Lung (tissue), 12 donors: ENCODE data around the gene CFAP100. TPM values are rescaled to one million over a fixed set of nuclear protein-coding genes. Genes with fewer than 3 reads are reported as not detected.
A peak's percentile ranks its signal among the peaks of the same experiment; 100 is the strongest.

ENCODE experiments used
- ATAC-seq: fragments of 200-7000 bp; cut with Tn5 transposase; one replicate; pipeline ENCODE4 v1.9.1; 2020; ENCODE audit warnings: moderate number of reproducible peaks; ENCODE audit not compliant: insufficient read depth, low FRiP score
- DNase-seq, 3 donors: peaks; one replicate each; pipeline ENCODE4 v3.0.0-alpha.2; 2013 to 2017
- H3K27ac ChIP-seq, 2 donors: one replicate each; pipeline ENCODE4 v1.5.1; 2013; ENCODE audit warnings: mild to moderate bottlenecking in 2 of 2, moderate library complexity in 2 of 2, control low read depth in 1 of 2, inconsistent platforms in 1 of 2, low read depth in 1 of 2, low read length in 1 of 2
- H3K27me3 ChIP-seq, 3 donors: one replicate each; pipeline ENCODE4 v1.5.1; 2013; ENCODE audit warnings: low read length in 2 of 3; ENCODE audit not compliant: control insufficient read depth in 3 of 3, insufficient read depth in 3 of 3
- H3K36me3 ChIP-seq, 4 donors: one replicate each; pipeline ENCODE4 v1.5.1; 2013; ENCODE audit warnings: low read length in 4 of 4, mild to moderate bottlenecking in 1 of 4, moderate library complexity in 1 of 4; ENCODE audit not compliant: control insufficient read depth in 4 of 4, insufficient read depth in 4 of 4
- H3K4me1 ChIP-seq, 5 donors: one replicate each; pipeline ENCODE4 v1.5.1; 2013; ENCODE audit warnings: low read length in 5 of 5, mild to moderate bottlenecking in 2 of 5, moderate library complexity in 1 of 5; ENCODE audit not compliant: control insufficient read depth in 5 of 5, insufficient read depth in 5 of 5
- H3K4me3 ChIP-seq: one replicate; pipeline ENCODE4 v1.5.1; 2013; ENCODE audit warnings: mild to moderate bottlenecking, control low read depth, moderate library complexity
- H3K9ac ChIP-seq, 2 donors: one replicate each; pipeline ENCODE4 v1.5.1; 2013; ENCODE audit warnings: low read length in 2 of 2, control low read depth in 1 of 2; ENCODE audit not compliant: insufficient read depth in 1 of 2
- H3K9me3 ChIP-seq, 4 donors: one replicate each; pipeline ENCODE4 v1.5.1; 2013; ENCODE audit warnings: low read length in 3 of 4, mild to moderate bottlenecking in 1 of 4, moderate library complexity in 1 of 4; ENCODE audit not compliant: control insufficient read depth in 4 of 4, insufficient read depth in 3 of 4
- WGBS, 2 donors: extraction: QIAGEN DNeasy Blood & Tissue Kit; methylation state at CpG; one replicate each; pipeline ENCODE4 v1.1.7; 2013; 5-methylcytosine and 5-hydroxymethylcytosine counted together
- polyA plus RNA-seq, 2 donors: library from polyadenylated mRNA; stranded (reverse); fragments of 200-250 nt; gene quantifications; one replicate each; pipeline ENCODE4 v1.2.1, GENCODE V29; 2013
- total RNA-seq, 2 donors: library from RNA; depleted of rRNA in 1 of 2; stranded (reverse); fragments of >200 nt in 1 of 2; gene quantifications; one replicate each; pipeline ENCODE4 v1.2.1, GENCODE V29; 2014 to 2021
- TF ChIP-seq, protein P1 (sequence below): IDR thresholded peaks from 2 replicates; pipeline ENCODE4 v1.5.1; 2012; ENCODE audit warnings: mild to moderate bottlenecking; ENCODE audit errors: control extremely low read depth, extremely low read depth
- donor health status: control.
- donor health status: control.
- donor health status: Bipolar disorder and iron deficiency.
- donor health status: healthy.
- donor health status: DM: yes; HTN: yes; CAD: no.

Gene CFAP100
- total and polyA plus RNA-seq, 4 donors = 7.7 to 31.9 (median 11.5) TPM

DNA sequence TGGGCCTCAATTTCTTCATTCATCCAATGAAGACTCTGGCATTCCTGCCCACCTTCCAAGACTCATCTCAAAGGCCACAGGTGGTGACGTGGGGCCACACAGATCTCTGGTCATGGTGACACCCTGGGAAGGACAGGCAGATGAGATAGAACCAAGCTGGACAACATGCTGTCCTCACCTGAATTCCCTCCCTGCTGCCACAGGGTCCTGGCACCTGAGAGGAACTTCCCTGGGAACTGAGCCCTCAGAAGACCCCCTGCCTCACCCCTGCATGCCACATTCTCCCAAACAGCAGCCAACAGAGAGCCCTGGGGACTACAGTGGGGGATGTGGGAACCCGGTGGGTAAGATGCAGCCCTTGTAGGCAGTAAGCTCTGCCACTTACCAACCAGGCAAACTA lies 48.2 kb upstream of the CFAP100 start:
- Histone ChIP-seq H3K36me3 (peaks cover 0 to 20% (median 18%) of the 10 kb centered on the region in 4 donors), H3K27me3 (no peaks in the 10 kb centered on the region), H3K9ac (no peak overlapping the region), H3K9me3 (no peaks in the 10 kb centered on the region), H3K27ac (no peak overlapping the region), H3K4me3 (no peak overlapping the region), H3K4me1 (peaks cover 0 to 17% (median 0%) of the 10 kb centered on the region in 5 donors)
- DNase-seq = peak in 1 of 3 donors; percentile 6
- no peak for ATAC-seq
- 91 to 92% methylated on average over 2 of the region's 2 CpGs for WGBS, 2 donors
- TF ChIP-seq, protein P1, sequence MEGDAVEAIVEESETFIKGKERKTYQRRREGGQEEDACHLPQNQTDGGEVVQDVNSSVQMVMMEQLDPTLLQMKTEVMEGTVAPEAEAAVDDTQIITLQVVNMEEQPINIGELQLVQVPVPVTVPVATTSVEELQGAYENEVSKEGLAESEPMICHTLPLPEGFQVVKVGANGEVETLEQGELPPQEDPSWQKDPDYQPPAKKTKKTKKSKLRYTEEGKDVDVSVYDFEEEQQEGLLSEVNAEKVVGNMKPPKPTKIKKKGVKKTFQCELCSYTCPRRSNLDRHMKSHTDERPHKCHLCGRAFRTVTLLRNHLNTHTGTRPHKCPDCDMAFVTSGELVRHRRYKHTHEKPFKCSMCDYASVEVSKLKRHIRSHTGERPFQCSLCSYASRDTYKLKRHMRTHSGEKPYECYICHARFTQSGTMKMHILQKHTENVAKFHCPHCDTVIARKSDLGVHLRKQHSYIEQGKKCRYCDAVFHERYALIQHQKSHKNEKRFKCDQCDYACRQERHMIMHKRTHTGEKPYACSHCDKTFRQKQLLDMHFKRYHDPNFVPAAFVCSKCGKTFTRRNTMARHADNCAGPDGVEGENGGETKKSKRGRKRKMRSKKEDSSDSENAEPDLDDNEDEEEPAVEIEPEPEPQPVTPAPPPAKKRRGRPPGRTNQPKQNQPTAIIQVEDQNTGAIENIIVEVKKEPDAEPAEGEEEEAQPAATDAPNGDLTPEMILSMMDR = no peak

DNA sequence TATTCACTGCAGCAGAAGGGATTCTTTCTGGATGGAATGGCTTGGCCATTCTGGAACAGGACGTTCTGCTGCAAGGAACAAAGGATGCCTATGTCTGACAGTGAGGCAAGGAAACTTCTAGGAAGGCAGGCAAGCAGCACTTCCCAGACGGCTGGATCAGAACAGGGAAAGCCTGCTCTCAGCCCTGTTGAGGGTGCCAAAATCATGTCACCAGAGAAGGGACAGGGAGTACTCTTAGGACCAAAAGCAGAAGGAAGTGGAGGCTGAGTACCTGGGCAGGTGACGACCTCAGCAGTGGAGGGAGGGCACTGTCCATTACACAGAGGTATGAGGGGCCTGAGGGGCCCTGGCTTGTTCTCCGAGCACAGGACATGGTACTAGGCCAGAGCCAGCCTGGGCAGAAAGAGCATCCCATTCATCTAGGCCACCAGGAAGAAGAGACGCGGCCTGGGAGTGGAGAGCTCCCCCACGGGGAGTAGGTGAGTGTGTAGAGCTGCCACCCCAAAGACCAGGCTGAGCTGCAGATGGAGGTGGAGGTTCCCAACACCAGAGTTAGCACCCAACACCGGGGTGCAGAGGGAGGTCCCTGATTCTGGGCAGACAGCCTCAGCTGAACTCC lies 47.1 kb upstream of the CFAP100 start:
- no peaks in the 10 kb centered on the region for H3K27me3 ChIP-seq
- H3K9me3 ChIP-seq = no peaks in the 10 kb centered on the region
- no peak overlapping the region for H3K27ac ChIP-seq
- 75 to 80% methylated on average over 7 to 8 of the region's 8 CpGs for WGBS, 2 donors
- no peak overlapping the region for H3K9ac ChIP-seq
- H3K4me3 ChIP-seq = no peak overlapping the region
- DNase-seq (peak in 1 of 3 donors; percentile 5), ATAC-seq (no peak)
- TF ChIP-seq, protein P1 = no peak
- H3K36me3 ChIP-seq = peaks cover 0 to 27% (median 20%) of the 10 kb centered on the region in 4 donors
- peaks cover 0 to 23% (median 0%) of the 10 kb centered on the region in 5 donors for H3K4me1 ChIP-seq

DNA sequence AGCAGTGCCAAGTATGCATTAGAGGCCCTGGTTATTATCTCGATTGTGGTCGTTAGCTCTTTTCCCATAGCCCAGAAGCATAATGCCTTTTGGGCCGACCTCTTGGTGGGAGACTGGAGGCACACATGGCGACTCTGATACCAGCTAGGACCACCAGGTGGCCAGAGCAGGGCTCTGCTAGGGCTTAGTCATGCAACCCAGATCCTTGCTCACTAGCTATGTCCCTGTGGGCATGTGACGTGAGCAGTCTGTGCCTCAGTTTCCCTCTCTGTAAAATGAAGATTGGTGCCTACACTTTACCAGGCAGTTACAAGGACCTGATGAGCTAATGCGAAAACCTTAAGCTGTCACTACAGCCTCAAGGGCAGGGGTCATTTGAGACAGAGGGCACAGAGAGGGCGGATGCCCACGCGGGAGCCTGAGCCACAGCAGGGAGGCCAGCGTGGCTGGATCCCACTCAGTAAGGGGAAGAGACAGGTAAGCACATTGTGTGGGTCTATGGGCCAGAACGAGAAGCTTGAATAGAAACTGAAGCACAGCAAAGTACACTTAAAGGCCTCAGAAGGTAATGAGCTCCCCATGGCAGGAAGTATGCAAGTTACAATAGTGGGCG lies 46.3 kb upstream of the CFAP100 start:
- H3K9ac ChIP-seq = no peak overlapping the region
- ATAC-seq (no peak), DNase-seq (peak in 1 of 3 donors; percentile 12)
- H3K4me3 ChIP-seq = no peak overlapping the region
- H3K36me3 ChIP-seq = peaks cover 0 to 25% (median 20%) of the 10 kb centered on the region in 4 donors
- no peaks in the 10 kb centered on the region for H3K27me3 ChIP-seq
- no peaks in the 10 kb centered on the region for H3K9me3 ChIP-seq
- no peak overlapping the region for H3K27ac ChIP-seq
- TF ChIP-seq, protein P1 = no peak
- 90 to 92% methylated on average over 12 of the region's 12 CpGs for whole genome bisulfite sequencing, 2 donors
- peaks cover 0 to 25% (median 0%) of the 10 kb centered on the region in 5 donors for H3K4me1 ChIP-seq
